H54 (cell line): ENCODE data around the gene SCARB1.

ENCODE experiments used
- DNase-seq: peaks from one replicate; pipeline ENCODE4 v3.0.0; 2011; ENCODE audit warnings: low spot score, mixed read lengths; ENCODE audit not compliant: insufficient read length
- FAIRE-seq: peaks from 3 replicates; lab custom pipeline; 2011; peaks lifted over from hg19 to GRCh38; lab: Jason Lieb, UNC
- POLR2A ChIP-seq: IDR thresholded peaks from 2 replicates; pipeline ENCODE4 v1.6.1; 2011; ENCODE audit warnings: low read depth, mild to moderate bottlenecking, low read length

SCARB1 gene

GRCh38 chr12:124755801-124756148 is 107.9 kb downstream of the SCARB1 start:
- no peak for TF ChIP-seq POLR2A
- FAIRE-seq, result no peak

GRCh38 chr12:124754949-124755800 is 108.5 kb downstream of the SCARB1 start:
- TF ChIP-seq POLR2A, result no peak

More at GRCh38 chr12:124755801-124756148, 107.9 kb downstream of the SCARB1 start:
- DNase-seq, result no peak

GRCh38 chr12:124754491-124754890 is 109.2 kb downstream of the SCARB1 start:
- FAIRE-seq, result no peak
- TF ChIP-seq POLR2A, result no peak
- no peak for DNase-seq

More at GRCh38 chr12:124754949-124755800, 108.5 kb downstream of the SCARB1 start:
- FAIRE-seq (no peak), DNase-seq (no peak)

GRCh38 chr12:124753993-124754392 is 109.7 kb downstream of the SCARB1 start:
- DNase-seq (no peak), FAIRE-seq (no peak)
- no peak for TF ChIP-seq POLR2A

- DNase-seq (no peak), FAIRE-seq (no peak)
- no peak for TF ChIP-seq POLR2A
These were observed 110.5 kb downstream of the SCARB1 start for GRCh38 chr12:124753228-124753591.

- FAIRE-seq (no peak), DNase-seq (no peak)
- no peak for TF ChIP-seq POLR2A
These were observed 111.0 kb downstream of the SCARB1 start for GRCh38 chr12:124752437-124753227.

- TF ChIP-seq POLR2A, result no peak
- no peak for FAIRE-seq
- no peak for DNase-seq
These were observed 111.9 kb downstream of the SCARB1 start for GRCh38 chr12:124751654-124752355.

GRCh38 chr12:124750787-124751471 is 112.7 kb downstream of the SCARB1 start:
- TF ChIP-seq POLR2A, result no peak
- DNase-seq, result no peak
- no peak for FAIRE-seq

GRCh38 chr12:124750149-124750656 is 113.5 kb downstream of the SCARB1 start:
- DNase-seq (no peak), FAIRE-seq (no peak)
- TF ChIP-seq POLR2A, result no peak

- no peak for FAIRE-seq
These were observed 113.9 kb downstream of the SCARB1 start for GRCh38 chr12:124749725-124750124.

GRCh38 chr12:124747426-124748161 is 116.1 kb downstream of the SCARB1 start:
- FAIRE-seq, result no peak
- peak; percentile 84 for DNase-seq
- no peak for TF ChIP-seq POLR2A

More at GRCh38 chr12:124749725-124750124, 113.9 kb downstream of the SCARB1 start:
- DNase-seq, result no peak
- no peak for TF ChIP-seq POLR2A

GRCh38 chr12:124746649-124747425 is 116.8 kb downstream of the SCARB1 start:
- no peak for FAIRE-seq
- no peak for DNase-seq
- no peak for TF ChIP-seq POLR2A
